BJ (cell line): Measurements from ENCODE around the gene GPX7. TPM values are rescaled to one million over a fixed set of nuclear protein-coding genes. Genes with fewer than 3 reads are reported as not detected.

Experiments used
- CTCF ChIA-PET: fragments of 350-600 bp; formaldehyde crosslinking; extraction: SDS; loops from one replicate; lab custom pipeline; 2021; ENCODE audit warnings: antibody characterized with exemption, inconsistent platforms; lab: Yijun Ruan, JAX
- POLR2A ChIA-PET: fragments of 300-600 bp; sonication (Branson Sonifier 250); formaldehyde crosslinking; extraction: SDS; loops from one replicate; lab custom pipeline; 2021; ENCODE audit warnings: antibody characterized with exemption; lab: Charles Lee
- DNase-seq: peaks from one replicate; pipeline ENCODE4 v3.0.0-alpha.2; 2011; ENCODE audit warnings: low read depth
- H3K27me3 ChIP-seq: 2 replicates; pipeline ENCODE4 v1.6.0; 2011; ENCODE audit warnings: low read length; ENCODE audit not compliant: control insufficient read depth, insufficient read depth
- H3K36me3 ChIP-seq: 2 replicates; pipeline ENCODE4 v1.5.1; 2011; ENCODE audit warnings: low read length; ENCODE audit not compliant: control insufficient read depth, insufficient read depth
- H3K4me3 ChIP-seq: 2 replicates; pipeline ENCODE4 v1.5.1; 2011; ENCODE audit warnings: low read depth, mild to moderate bottlenecking, control low read depth, low read length
- polyA plus RNA-seq: library from polyadenylated mRNA; depleted of rRNA; stranded (reverse); fragments of >200 nt; gene quantifications from 2 replicates; pipeline ENCODE4 v1.2.3, GENCODE V29; 2011
- TF ChIP-seq, protein P1 (sequence below): IDR thresholded peaks from 2 replicates; pipeline ENCODE4 v1.5.1; 2011; ENCODE audit warnings: low read depth, mild to moderate bottlenecking, control low read depth, inconsistent platforms, low read length, moderate library complexity; ENCODE audit not compliant: insufficient read depth

GPX7 gene
- polyA plus RNA-seq, 1 experiment: 40.6 TPM

- CTCF ChIA-PET: interaction anchor here (0.6 kb wide), 1 partner anchor 13 kb away, joined by 3 read pairs; no protein-coding TSS in a partner anchor
- Histone ChIP-seq H3K4me3 (no peak overlapping the region), H3K36me3 (no peaks in the 10 kb centered on the region), H3K27me3 (peaks cover 4% of the 10 kb centered on the region; the same call in 1 of the 2 replicates)
- POLR2A ChIA-PET: no interaction called here
- TF ChIP-seq, protein P1, sequence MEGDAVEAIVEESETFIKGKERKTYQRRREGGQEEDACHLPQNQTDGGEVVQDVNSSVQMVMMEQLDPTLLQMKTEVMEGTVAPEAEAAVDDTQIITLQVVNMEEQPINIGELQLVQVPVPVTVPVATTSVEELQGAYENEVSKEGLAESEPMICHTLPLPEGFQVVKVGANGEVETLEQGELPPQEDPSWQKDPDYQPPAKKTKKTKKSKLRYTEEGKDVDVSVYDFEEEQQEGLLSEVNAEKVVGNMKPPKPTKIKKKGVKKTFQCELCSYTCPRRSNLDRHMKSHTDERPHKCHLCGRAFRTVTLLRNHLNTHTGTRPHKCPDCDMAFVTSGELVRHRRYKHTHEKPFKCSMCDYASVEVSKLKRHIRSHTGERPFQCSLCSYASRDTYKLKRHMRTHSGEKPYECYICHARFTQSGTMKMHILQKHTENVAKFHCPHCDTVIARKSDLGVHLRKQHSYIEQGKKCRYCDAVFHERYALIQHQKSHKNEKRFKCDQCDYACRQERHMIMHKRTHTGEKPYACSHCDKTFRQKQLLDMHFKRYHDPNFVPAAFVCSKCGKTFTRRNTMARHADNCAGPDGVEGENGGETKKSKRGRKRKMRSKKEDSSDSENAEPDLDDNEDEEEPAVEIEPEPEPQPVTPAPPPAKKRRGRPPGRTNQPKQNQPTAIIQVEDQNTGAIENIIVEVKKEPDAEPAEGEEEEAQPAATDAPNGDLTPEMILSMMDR: no peak
- no peak for DNase-seq
These were observed 8.7 kb upstream of the GPX7 start for GRCh38 chr1:52593495-52593894.

DNA sequence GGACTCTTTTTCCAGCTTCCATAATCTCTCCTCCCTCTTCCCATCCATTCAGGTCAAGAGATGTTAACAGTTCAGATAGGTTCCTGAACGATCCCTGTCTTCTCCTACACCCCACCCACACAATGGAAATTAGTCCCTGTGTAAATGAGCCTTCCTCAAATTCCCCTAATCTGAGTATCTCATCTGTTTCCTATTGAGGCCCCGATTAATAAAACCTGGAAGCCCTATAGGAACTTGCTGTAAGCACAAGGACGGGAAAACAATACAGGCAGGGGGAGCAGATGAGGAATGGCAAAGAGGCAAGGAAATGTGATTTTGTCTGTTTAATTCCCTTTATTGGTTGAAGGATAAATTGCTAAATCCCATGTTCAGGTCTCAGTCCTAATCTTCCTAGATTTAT is 7.1 kb upstream of the GPX7 start:
- H3K4me3 ChIP-seq: no peak overlapping the region
- no peak for DNase-seq
- H3K36me3 ChIP-seq: no peaks in the 10 kb centered on the region
- H3K27me3 ChIP-seq: peaks cover 4% of the 10 kb centered on the region; the same call in 1 of the 2 replicates
- TF ChIP-seq, protein P1: no peak
- POLR2A ChIA-PET: no interaction called here
- CTCF ChIA-PET: interaction anchor here (0.6 kb wide), 1 partner anchor 227 kb away, joined by 3 read pairs; no protein-coding TSS in a partner anchor

DNA sequence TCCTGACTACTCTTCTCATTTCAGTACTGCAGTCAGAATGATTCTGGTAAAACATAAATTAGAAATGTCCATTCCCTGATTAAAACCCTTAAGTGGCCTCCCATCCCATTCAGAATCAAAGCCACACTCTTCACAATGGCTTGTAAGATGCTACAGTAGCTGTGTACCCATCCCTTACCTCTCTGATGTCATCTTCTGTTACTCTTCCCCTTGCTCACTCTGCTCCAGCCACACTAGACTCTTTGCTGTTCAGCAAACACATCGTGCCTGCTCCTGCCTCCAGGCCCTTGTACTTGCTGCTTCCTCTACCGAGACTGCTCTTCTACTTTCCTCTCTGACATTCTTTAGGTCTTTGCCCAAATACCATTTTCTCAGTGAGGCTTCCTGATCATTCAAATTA is 4.3 kb upstream of the GPX7 start:
- H3K4me3 ChIP-seq: no peak overlapping the region
- POLR2A ChIA-PET: no interaction called here
- peaks cover 4% of the 10 kb centered on the region; the same call in 1 of the 2 replicates for H3K27me3 ChIP-seq
- DNase-seq: no peak
- TF ChIP-seq, protein P1: no peak
- CTCF ChIA-PET: no interaction called here
- no peaks in the 10 kb centered on the region for H3K36me3 ChIP-seq

GRCh38 chr1:52598729-52599128 is 3.4 kb upstream of the GPX7 start:
- Histone ChIP-seq H3K36me3 (no peaks in the 10 kb centered on the region), H3K4me3 (no peak overlapping the region), H3K27me3 (peaks cover 4% of the 10 kb centered on the region; the same call in 1 of the 2 replicates)
- TF ChIP-seq, protein P1: no peak
- POLR2A ChIA-PET: no interaction called here
- CTCF ChIA-PET: no interaction called here
- DNase-seq: no peak

DNA sequence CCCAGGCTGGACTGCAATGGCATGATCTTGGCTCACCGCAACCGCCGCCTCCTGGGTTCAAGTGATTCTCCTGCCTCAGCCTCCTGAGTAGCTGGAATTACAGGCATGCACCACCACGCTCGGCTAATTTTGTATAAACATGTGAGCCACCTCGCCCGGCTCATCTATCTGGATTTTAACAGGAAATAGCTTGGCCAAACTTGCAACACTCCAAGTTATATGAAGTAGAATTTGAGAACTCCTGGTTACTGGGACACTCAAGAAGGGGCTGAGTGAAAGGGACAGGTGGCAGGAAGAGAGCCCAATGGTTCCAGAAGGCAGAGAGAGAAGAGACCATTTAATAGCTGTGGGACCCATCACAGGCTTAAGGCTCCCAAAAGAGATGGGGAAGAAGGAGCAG is 2.9 kb upstream of the GPX7 start:
- no peak for DNase-seq
- TF ChIP-seq, protein P1: no peak
- no peak overlapping the region for H3K4me3 ChIP-seq
- CTCF ChIA-PET: interaction anchor here (0.8 kb wide), 1 partner anchor 126 kb away, joined by 3 read pairs; no protein-coding TSS in a partner anchor
- peaks cover 4% of the 10 kb centered on the region; the same call in 1 of the 2 replicates for H3K27me3 ChIP-seq
- H3K36me3 ChIP-seq: no peaks in the 10 kb centered on the region
- POLR2A ChIA-PET: no interaction called here
